Activated T-helper 1 cell treated with Interleukin-2 at 50 U/mL for 16 hours (primary cell): ENCODE results near the gene NSMCE1.
"Not testable (repeated sequence)": the region's sequence is repeated elsewhere in the genome, so short reads cannot be mapped to it uniquely, and the experiment has no call there.

Experiments used
- DNase-seq: peaks from one replicate; pipeline ENCODE4 v3.0.0-alpha.2; 2020; ENCODE audit warnings: low read depth

NSMCE1 gene

DNA sequence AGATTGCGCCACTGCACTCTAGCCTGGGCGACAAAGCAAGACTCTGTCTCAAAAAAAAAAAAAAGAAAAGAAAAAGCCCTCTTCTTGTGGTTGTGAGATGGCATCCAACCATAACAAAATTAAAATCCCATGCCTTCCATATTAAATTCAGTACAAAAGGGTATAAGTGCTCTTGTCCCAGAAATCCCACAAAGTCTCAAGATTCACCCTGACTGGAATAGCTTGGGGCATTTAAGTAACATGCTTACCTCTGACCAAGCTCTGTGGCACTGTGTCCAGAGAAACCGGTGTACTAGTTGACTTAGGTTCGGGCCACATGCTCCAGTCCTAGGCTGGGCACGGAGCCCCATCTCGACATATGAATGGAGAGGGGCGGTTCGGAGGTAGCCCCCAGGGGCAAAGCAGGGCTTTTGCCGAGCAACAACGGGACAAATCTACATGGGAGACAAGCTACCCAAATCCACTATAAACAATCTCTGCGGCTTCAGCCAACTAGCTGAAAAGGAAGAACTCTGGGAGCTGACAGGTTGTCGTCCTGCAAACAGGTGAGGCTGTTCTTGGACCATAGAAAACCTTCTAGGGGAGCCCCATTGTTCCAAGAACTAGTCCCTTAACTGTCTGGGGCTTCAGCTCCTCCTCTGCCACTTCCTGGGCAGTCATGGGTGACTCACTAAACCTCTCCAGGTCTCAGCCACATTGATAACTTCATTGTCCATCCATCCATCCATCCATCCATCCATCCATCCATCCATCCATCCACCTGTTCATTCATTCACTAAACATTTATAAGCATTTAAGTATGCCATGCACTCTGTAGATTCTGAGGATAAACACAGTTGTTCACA lies 34.9 kb upstream of the NSMCE1 start:
- DNase-seq, result no peak

DNA sequence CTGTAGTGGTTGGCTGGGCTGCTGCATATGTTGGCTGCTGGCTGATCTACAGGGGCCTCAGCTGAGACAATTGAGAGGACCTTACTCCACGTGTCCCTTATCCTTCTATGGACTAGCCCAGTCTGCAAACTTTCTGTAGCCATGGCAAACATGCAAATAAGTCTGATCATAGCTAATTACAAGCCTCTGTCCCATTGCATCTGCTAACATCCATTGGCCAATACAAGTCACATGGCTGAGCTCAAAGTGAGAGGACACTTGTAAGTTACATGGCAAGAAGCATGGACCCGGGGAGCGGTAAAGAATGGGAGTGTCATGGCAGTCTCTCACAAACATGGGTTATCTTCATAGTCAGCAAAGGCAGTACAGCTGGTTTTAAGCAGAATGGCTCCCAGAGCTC lies 33.6 kb upstream of the NSMCE1 start:
- no peak for DNase-seq

DNA sequence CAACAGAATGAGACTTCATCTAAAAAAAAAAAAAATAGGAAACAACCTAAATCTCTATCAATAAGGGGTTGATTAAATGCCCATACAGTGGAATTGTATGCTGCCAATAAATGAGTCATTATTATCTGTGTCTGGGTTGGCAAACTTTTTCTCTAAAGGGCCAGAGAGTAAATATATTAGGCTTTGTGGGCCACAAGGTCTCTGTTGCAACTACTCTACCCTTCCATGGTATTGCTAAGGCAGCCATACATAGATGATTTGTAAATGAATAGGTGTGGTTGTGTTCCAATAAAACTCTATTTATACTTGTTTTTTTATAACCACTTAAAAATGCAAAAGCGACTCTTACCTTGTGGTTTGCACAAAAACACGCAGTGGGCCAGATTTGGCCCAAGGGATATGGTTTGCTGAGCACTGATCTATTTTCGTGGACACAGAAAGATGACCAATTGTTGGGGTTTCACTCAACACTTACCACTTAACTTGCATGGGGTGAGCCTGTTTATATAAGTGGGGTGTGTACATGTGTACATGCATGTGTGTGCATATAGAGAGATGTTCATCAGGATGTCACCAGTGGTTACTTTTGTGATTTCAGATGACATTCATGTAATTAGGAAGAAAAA lies 32.8 kb upstream of the NSMCE1 start:
- no peak for DNase-seq

DNA sequence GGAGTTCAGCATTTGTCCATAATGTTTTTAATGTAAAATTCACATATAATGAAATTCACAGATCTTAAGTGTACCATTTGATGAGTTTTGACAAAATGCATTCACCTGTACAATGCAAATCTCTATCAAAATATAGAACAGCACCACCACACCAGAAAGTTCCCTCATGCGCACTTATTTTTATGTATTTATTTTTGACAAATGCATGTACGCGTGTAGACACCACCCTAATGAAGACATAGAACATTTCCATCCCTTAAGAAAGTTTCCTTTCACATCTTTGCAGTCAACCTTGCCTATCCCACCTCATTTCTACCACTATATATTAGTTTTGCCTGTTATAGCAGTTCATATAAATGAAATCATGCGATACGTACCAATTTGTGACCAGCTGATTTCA lies 29.6 kb upstream of the NSMCE1 start:
- DNase-seq, result no peak

DNA sequence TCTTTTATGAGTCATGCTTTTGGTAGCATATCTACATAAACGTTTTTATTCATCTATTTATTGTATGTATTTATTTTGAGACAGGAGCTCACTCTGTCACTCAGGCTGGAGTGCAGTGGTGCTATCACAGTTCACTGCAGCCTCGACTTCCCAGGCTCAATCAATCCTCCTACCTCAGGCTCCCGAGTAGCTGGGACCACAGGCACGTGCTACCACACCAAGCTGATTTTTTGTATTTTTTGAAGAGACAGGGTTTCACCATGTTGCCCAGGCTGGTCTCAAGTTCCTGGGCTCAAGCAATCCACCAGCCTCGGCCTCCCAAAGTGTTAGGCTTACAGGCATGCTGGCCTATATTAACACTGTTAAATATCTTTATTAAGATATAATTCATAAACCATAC lies 24.8 kb upstream of the NSMCE1 start:
- DNase-seq, result no peak

DNA sequence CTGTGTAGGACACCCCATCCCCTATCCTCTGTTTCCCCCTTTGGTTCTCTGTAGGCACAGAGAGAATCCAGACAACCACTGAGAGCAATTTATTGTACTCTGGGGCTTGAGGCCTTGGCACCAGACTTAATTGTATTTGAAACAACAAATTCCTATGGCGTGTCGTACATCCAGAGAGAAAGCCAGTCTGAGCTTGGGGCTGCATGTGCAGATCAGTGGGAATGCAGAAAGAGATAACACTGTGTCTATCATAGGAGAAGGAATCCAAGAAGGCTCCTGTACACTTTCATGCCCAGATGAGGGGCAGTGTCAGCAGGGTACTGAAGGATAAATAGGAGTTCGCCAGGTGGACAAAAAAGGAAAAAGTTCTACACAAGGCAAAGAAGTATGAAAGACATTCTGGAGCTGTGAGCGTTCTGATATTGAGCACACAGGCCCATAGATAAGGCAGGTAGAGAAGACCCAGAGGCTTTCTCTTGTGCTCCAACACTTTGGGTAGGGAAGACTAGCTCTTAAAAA lies 23.2 kb upstream of the NSMCE1 start:
- DNase-seq, result no peak

DNA sequence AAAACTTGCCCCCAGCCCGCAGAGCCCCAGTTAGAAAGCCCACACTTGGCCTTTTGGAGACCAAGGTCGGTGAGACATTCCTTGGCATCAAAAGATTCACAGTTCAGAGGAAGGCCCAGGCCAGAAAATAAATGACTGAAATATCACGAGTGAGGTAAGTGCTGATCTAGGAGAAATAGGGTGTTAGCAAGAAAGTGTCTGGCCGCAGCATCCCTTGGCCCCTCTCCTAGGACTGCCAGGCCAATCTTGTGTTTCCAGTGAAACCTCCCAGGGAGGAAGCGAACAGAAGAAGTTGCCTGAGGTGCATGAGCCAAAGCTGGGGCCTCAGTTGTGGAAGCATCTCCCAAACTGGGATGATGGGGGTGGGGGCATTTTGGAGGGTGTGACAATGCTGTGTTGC lies 22.5 kb upstream of the NSMCE1 start:
- DNase-seq, result no peak

DNA sequence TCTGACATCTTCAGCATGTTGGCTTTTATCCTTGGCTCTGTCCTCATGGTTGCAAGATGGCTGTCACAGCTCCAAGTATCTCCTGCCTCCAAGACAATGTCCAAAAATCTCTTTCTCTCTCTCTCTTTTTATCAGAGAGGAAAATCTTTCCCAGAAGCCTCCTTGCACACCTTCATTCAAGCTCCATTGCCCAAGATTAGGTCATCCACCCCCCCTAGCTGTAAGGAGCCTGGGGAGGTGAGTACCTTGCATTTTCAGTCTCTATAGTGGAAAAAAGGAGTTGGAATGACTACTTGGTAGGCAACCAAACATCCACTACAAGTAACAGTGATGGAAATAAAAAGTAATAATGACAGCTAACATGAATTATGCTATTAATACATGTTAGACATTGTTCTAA lies 22.0 kb upstream of the NSMCE1 start:
- DNase-seq, result no peak

DNA sequence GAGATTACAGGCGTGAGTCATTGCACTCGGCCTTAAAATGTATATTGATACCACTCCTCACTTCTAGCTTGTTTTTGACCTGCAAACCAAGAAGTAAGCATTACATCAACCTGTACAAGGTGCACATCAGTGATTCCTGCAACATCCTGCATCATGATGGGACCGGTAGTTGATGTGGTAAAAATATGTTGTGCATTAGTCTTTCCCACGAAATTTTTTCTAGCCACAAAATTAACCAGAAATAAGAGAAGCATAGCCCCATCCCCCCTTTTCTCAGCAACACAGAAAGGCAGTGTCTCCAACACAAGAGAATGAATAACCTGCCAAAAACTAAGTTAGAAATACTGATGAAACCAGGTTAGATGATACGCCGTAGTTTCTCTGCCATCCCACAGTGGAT lies 21.1 kb upstream of the NSMCE1 start:
- no peak for DNase-seq

DNA sequence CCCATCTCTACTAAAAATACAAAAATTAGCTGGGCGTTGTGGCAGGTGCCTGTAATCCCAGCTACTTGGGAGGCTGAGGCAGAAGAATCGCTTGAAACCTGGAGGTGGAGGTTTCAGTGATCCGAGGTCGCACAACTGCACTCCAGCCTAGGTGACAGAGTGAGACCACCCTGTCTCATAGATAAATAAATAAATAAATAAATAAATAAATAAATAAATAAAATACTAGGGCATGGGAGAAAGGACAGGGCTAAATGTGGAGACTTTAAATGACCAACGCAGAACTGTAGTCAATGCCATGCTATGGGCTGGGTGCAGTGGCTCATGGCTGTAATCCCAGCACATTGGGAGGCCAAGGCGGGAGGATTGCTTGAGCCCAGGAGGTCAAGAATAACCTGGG lies 19.7 kb upstream of the NSMCE1 start:
- DNase-seq, result not testable (repeated sequence)

DNA sequence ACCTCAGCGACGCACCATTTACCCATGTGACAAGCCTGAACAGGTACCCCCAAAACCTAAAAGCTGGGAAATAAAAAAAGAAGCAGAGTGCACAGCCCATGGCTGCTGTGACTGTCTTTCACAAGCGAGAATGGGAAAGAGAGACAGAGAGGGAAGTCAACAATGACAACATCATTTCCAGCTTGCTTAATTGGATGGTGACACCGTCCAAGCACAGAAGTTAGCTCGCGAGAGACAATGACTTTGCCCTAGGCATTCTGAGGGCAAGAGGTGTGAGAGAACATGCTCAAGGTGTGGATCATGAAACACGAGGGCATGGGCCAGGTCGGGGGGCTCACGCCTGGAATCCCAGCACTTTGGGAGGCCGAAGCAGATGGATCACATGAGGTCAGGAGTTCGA lies 19.3 kb upstream of the NSMCE1 start:
- no peak for DNase-seq

DNA sequence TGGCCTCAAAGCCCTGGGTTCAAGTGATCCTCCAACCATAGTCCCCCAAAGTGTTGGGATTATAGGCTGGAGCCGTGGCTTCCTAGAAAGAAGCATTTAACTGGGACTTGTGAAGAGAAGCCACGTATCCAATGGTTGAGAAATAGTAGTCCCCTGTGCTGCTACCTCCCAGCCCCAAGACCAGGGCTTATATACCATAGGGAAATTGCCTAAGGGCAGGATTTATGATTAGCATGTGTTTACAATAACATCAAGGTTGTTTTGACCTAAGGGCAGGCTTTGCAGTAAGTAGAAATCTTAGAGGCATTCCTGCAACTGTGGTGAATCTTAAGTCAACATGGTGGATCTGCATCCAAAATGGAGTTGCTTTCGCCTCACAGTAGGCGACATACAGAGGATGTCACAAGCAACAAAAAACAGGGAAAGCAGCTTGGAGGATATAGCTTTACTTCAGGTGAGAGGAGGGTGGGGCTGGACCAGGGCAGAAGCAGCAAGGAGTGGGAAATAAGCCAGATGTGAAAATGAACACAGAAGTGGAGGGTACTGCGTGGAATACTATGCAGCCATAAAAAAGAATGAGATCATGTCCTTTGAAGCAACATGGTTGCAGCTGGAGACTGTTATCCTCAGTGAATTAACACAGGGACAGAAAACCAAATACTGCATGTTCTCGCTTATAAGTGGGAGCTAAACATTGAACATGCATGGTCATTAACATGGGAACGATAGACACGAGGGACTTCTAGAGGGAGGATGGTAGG lies 18.7 kb upstream of the NSMCE1 start:
- no peak for DNase-seq

DNA sequence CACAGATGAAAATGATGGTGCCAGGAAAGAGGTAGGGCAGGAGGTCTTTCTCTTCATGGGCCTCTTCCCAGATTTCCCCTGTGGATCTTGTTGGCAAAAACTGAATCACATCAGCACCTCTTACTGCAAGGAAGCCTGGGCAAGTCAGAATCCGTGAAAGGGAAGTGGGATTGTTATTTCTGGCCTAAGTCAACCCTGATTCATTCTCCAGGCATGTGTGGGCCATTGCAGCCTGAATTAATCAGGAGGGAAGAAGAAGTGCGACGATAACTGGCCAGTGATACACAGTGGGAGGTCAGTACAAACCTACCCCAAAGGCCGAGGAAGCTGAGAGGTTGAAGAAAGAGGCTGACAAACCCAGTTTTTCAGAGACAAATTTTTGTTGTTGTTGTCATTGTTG lies 17.9 kb upstream of the NSMCE1 start:
- no peak for DNase-seq

DNA sequence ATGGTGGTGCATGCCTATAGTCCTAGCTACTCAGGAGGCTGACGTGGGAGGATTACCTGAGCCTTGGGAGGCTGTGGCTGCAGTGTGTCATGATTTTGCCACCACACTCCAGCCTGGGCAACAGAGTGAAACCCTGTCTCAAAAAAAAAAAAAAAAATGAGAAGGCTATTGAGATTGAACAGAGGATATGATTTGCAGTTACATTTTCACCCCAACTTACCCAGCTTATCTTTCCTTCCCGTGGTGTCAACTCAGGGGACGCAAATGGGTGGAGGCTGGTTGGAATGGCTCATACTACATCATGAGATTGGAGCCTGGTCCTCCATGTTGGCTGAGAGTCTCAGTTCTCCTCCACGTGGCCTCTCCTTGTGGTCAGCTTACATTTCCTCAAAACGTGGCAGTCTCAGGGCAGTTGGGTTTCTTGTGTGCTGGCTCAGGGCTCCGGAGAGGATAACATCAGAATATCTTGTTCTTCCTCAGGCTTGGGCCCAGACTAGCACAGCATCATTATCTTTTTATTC lies 17.2 kb upstream of the NSMCE1 start:
- DNase-seq, result no peak

DNA sequence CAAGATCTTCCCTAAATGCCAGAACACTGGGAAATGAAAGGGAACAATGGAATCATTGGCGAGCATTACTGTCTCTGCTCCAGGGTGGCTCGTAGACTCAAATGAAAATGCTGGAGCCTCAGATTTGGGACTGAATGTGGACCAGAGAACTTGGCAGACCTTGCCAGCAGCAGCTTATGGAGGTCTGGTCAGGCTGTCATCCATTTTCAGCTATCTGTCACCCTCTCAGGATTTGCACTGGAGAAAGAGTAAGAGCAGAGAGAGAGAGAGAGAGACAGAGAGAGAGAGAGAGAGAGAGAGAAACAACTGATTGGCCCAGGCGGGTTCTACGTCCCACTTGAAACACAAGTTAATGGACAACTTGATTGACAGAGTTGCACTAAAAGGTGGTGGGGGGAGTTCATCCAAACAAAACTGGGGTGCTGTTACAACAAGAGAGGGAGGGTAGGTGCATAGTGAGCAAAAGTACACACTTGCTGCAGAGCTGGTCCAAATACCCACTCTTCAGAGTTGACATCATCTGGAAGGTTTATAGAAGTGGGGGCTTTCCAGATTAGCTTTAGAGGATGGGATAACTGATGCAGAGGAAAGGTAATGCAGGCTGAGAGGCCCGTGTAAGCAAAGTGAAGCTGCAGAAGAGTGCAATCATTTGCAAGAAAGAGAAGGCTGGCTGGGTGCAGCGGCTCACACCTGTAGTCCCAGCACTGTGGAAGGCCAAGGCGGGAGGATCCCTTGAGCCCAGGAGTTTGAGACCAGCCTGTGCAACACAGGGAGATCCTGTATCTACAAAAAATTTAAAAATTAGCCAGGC lies 16.5 kb upstream of the NSMCE1 start:
- no peak for DNase-seq

DNA sequence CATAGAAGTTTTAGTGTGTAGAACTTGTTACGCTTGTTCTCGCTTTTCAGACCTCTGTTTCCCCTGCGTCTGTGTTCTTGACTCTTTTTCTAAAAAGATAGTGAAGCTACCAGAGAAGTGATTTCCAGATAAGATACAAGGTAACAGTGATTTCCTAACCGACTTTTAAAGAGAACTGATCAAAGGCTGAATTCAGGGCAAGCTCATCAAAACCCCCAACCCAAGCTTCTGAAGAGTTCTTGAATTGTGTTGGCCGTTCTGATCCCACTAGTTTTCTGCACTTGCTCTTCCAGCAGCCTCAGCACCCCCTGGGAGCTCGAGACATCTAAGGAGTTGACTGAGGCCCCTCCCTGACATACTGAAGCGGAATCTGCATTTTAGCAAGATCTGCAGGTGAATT lies 12.7 kb upstream of the NSMCE1 start:
- no peak for DNase-seq

DNA sequence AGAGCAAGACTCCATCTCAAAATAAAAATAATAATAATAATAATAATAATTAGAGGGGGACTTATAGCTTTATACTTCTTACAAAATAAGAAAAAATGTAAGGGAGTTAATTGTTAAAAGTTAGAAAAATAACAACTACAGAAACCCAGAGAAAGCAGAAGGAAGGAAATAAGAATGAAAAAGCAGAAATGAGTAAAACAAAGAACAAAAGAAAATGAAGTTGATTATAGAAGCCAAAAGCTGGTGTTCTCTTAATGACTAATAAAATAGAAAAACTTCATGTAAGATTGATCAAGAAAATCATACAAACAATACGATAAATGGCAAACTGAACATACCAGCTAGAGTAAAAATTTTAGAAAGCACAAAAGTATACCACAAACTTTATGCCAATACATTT lies 6.8 kb upstream of the NSMCE1 start:
- DNase-seq, result no peak

DNA sequence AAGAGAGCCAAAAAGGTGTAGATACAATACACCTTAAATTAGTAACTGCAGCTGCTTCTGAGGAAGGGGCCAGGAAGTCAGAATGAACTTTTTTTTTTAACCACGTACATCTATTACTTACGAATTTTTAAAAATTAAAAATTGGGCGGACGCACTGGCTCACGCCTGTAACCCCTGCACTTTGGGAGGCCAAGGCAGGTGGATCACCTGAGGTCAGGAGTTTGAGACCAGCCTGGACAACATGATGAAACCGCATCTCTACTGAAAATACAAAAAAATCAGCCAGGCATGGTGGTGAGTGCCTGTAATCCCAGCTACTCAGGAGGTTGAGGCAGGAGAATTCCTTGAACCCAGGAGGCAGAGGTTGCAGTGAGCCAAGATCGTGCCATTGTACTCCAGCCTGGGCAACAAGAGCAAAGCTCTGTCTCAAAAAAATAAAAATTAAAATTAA lies 5.9 kb upstream of the NSMCE1 start:
- DNase-seq, result not testable (repeated sequence)

DNA sequence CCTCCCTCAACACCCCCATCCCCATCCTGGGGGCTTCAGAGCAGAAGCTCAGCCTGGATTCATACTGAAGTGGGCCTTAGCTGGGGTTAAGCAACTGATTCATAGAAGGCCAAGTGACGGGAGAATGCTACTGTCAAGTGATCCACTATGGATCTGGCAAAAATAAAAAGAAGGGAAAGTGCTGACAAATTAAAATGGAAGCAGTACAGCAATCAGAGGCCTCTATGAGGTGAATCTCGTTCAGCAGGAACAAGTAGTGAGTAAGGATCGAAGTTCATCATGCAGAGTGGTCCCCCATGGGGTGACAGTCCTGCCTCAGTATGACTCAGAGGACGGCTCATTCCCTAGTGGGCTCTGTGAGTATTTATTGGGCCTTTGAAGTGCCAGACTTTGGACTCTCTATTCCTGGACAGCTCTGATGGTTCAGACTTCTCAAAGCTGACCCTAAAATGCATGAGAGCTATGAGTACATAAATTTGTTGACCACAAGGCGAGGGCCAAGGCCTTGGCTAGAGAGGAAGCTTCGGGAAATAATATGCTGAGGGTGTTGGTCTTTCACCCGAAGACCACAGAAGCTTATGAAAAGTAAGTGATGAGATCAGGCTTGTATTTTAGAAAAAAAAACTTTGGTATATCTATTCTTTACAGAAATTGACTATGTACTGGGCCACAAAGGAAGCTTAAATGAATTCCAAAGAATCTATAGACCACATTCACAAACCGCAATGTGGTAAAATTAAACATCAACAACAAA lies 5.3 kb upstream of the NSMCE1 start:
- DNase-seq, result no peak

DNA sequence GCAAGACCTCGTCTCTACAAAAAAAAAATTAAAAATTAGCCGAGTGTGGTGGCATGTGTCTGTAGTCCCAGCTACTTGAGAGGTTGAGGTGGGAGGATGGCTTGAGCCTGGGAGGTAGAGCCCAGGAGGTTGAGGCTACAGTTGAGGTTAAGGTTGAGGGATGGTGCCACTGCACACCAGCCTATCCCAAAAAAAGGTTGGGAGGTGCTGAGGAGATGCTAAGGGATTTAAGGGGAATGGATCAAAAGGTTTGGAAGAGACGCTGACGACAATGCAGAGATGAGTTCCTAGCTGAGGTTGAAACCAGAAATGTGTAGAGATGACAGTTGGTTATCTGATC lies 4.7 kb upstream of the NSMCE1 start:
- DNase-seq, result no peak

DNA sequence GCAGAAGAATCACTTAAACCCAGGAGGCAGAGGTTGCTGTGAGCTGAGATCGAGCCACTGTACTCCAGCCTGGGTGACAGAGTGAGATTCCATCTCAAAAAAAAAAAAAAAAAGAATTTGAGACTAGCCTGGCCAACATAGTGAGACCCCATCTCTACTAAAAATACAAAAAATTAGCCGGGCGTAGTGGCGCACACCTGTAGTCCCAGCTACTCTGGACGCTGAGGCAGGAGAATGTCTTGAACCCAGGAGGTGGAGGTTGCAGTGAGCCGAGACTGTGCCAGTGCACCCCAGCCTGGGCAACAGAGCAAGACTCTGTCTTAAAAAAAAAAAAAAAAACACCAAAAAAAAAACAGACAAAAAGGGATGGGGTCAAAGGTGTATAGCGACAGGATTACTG lies 4.1 kb upstream of the NSMCE1 start:
- not testable (repeated sequence) for DNase-seq
